SU-DHL-6 (cell line): ENCODE data around the gene CCDC106.

Source experiments
- H2AFZ ChIP-seq: fragments of 200-600 bp; sonication (generic); 2 replicates; pipeline ENCODE4 v1.6.1; 2014; ENCODE audit warnings: low read depth, mild to moderate bottlenecking, moderate library complexity, mixed read lengths, antibody characterized with exemption, low read length; ENCODE audit not compliant: severe bottlenecking
- H3F3A ChIP-seq: fragments of 200-600 bp; shearing (Covaris generic); 2 replicates; pipeline ENCODE4 v1.6.0; 2016; ENCODE audit warnings: antibody characterized with exemption, mild to moderate bottlenecking; ENCODE audit not compliant: insufficient read depth
- H3K27ac ChIP-seq: fragments of 200-600 bp; sonication (generic); 2 replicates; pipeline ENCODE4 v1.5.1; 2016; ENCODE audit warnings: low read depth, mild to moderate bottlenecking, low read length, moderate library complexity, mixed read lengths
- H3K27me3 ChIP-seq: fragments of 200-600 bp; sonication (generic), shearing (Covaris generic); 2 replicates; pipeline ENCODE4 v1.6.0; 2014; ENCODE audit warnings: mild to moderate bottlenecking, low read length
- H3K36me3 ChIP-seq: fragments of 200-600 bp; sonication (generic); 2 replicates; pipeline ENCODE4 v1.6.1; 2014; ENCODE audit warnings: mild to moderate bottlenecking, low read length, mixed read lengths
- H3K4me2 ChIP-seq: fragments of 300-600, 200-600 bp; shearing (Covaris generic), sonication (generic); 2 replicates; pipeline ENCODE4 v1.6.0; 2014; ENCODE audit warnings: low read length, low read depth, mild to moderate bottlenecking; ENCODE audit not compliant: poor library complexity, severe bottlenecking
- H3K4me3 ChIP-seq: fragments of 200-600 bp; sonication (generic); 2 replicates; pipeline ENCODE4 v1.5.1; 2014; ENCODE audit warnings: antibody characterized with exemption, low read length, mild to moderate bottlenecking, mixed read lengths; ENCODE audit not compliant: insufficient read depth, poor library complexity, severe bottlenecking
- H3K79me2 ChIP-seq: fragments of 200-600 bp; sonication (generic); 2 replicates; pipeline ENCODE4 v1.6.1; 2014; ENCODE audit warnings: mild to moderate bottlenecking, low read length, moderate library complexity; ENCODE audit not compliant: insufficient read depth
- H3K9ac ChIP-seq: fragments of 200-600 bp; sonication (generic); 2 replicates; pipeline ENCODE4 v1.7.0; 2014; ENCODE audit warnings: mild to moderate bottlenecking, low read length
- H3K9me2 ChIP-seq: fragments of 200-600 bp; sonication (generic); replicated peaks from 2 replicates; pipeline ENCODE4 v1.6.1; 2014; ENCODE audit warnings: low read length; ENCODE audit not compliant: insufficient read depth
- H3K9me3 ChIP-seq: fragments of 200-600 bp; sonication (generic); 2 replicates; pipeline ENCODE4 v1.6.1; 2014; ENCODE audit warnings: low read length, mixed read lengths; ENCODE audit not compliant: insufficient read depth
- H4K20me1 ChIP-seq: fragments of 200-600 bp; sonication (generic); 2 replicates; pipeline ENCODE4 v1.6.1; 2014; ENCODE audit warnings: low read depth, mild to moderate bottlenecking, antibody characterized with exemption, low read length, moderate library complexity, mixed read lengths
- CTCF ChIP-seq: fragments of 200-600 bp; sonication (generic); IDR thresholded peaks from one replicate; pipeline ENCODE4 v1.5.1; 2017; ENCODE audit warnings: antibody characterized with exemption, mild to moderate bottlenecking, low read length, moderate library complexity; ENCODE audit not compliant: insufficient read depth, poor library complexity, severe bottlenecking
- EZH2phosphoT487 ChIP-seq: fragments of 200-600 bp; sonication (generic), shearing (Covaris generic); conservative IDR thresholded peaks from 2 replicates; pipeline ENCODE4 v1.6.1; 2018; ENCODE audit warnings: mild to moderate bottlenecking, antibody characterized with exemption, low read length, moderate library complexity, mixed read lengths

Gene CCDC106

GRCh38 chr19:55649268-55650125 is 1.5 kb downstream of the CCDC106 start:
- no peak overlapping the region for H2AFZ ChIP-seq
- no peaks in the 10 kb centered on the region for H4K20me1 ChIP-seq
- no peak overlapping the region for H3K4me3 ChIP-seq
- H3K9me3 ChIP-seq = no peaks in the 10 kb centered on the region
- peaks cover 26% of the 10 kb centered on the region for H3F3A ChIP-seq
- no peaks in the 10 kb centered on the region; the same call in 1 of the 2 replicates for H3K36me3 ChIP-seq
- no peaks in the 10 kb centered on the region for H3K27me3 ChIP-seq
- H3K79me2 ChIP-seq = peaks cover 15% of the 10 kb centered on the region
- H3K27ac ChIP-seq = peak overlapping the region; percentile 95
- peak overlapping the region; percentile 92 for H3K9ac ChIP-seq
- no peaks in the 10 kb centered on the region for H3K9me2 ChIP-seq
- H3K4me2 ChIP-seq = peak overlapping the region; percentile 87
- TF ChIP-seq EZH2phosphoT487 (no peak), CTCF (no peak)

- H3K4me2 ChIP-seq = no peak overlapping the region
- no peaks in the 10 kb centered on the region for H3K27me3 ChIP-seq
- TF ChIP-seq CTCF (no peak), EZH2phosphoT487 (no peak)
- peaks cover 20% of the 10 kb centered on the region for H3F3A ChIP-seq
- no peaks in the 10 kb centered on the region for H3K9me2 ChIP-seq
- H3K4me3 ChIP-seq = no peak overlapping the region
- H3K9ac ChIP-seq = no peak overlapping the region
- H3K9me3 ChIP-seq = no peaks in the 10 kb centered on the region
- peaks cover 8% of the 10 kb centered on the region for H3K79me2 ChIP-seq
- H3K27ac ChIP-seq = peak overlapping the region; percentile 95; the same call in 1 of the 2 replicates
- H2AFZ ChIP-seq = no peak overlapping the region
- H4K20me1 ChIP-seq = no peaks in the 10 kb centered on the region
- H3K36me3 ChIP-seq = no peaks in the 10 kb centered on the region
These were observed 2.1 kb downstream of the CCDC106 start for GRCh38 chr19:55650126-55650557.

- Histone ChIP-seq H3K4me3 (no peak overlapping the region), H3F3A (peaks cover 14% of the 10 kb centered on the region), H3K36me3 (peaks cover 1% of the 10 kb centered on the region; the same call in 1 of the 2 replicates), H3K27ac (no peak overlapping the region), H3K9me3 (no peaks in the 10 kb centered on the region), H3K9ac (no peak overlapping the region), H2AFZ (no peak overlapping the region), H4K20me1 (no peaks in the 10 kb centered on the region), H3K4me2 (no peak overlapping the region), H3K27me3 (no peaks in the 10 kb centered on the region), H3K9me2 (no peaks in the 10 kb centered on the region), H3K79me2 (peaks cover 7% of the 10 kb centered on the region)
- TF ChIP-seq EZH2phosphoT487 = no peak
- no peak for TF ChIP-seq CTCF
These were observed 2.7 kb downstream of the CCDC106 start for GRCh38 chr19:55650602-55651230.
